Neural progenitor cell (in vitro differentiated cells): ENCODE data around the gene GBP4. TPM values are rescaled to one million over a fixed set of nuclear protein-coding genes. Genes with fewer than 3 reads are reported as not detected.
"Not testable (repeated sequence)": the region's sequence is repeated elsewhere in the genome, so short reads cannot be mapped to it uniquely, and the experiment has no call there.

Experiments
- DNase-seq: peaks from one replicate; pipeline ENCODE4 v3.0.0-alpha.2; 2016; ENCODE audit warnings: low spot score
- H2AFZ ChIP-seq: fragments of 200-600 bp; sonication (generic); replicated peaks from 2 replicates; pipeline ENCODE4 v1.6.1; 2016; ENCODE audit warnings: antibody characterized with exemption
- H3F3A ChIP-seq: fragments of 200-600 bp; sonication (generic); 2 replicates; pipeline ENCODE4 v1.6.1; 2016; ENCODE audit warnings: antibody characterized with exemption, low read depth
- H3K27ac ChIP-seq: fragments of 200-600 bp; sonication (generic); 2 replicates; pipeline ENCODE4 v1.5.1; 2016; ENCODE audit warnings: mild to moderate bottlenecking
- H3K27me3 ChIP-seq: fragments of 200-600 bp; sonication (generic); 2 replicates; pipeline ENCODE4 v1.6.1; 2016; ENCODE audit warnings: mild to moderate bottlenecking, moderate library complexity
- H3K36me3 ChIP-seq: fragments of 200-600 bp; sonication (generic); 2 replicates; pipeline ENCODE4 v1.5.1; 2016
- H3K4me1 ChIP-seq: fragments of 200-600 bp; sonication (generic); 2 replicates; pipeline ENCODE4 v1.6.1; 2016; ENCODE audit warnings: mixed run types
- H3K4me2 ChIP-seq: fragments of 200-600 bp; sonication (generic); 2 replicates; pipeline ENCODE4 v1.6.1; 2016
- H3K4me3 ChIP-seq: fragments of 200-600 bp; sonication (generic); 2 replicates; pipeline ENCODE4 v1.5.1; 2016
- H3K79me2 ChIP-seq: fragments of 200-600 bp; sonication (generic); 2 replicates; pipeline ENCODE4 v1.6.1; 2016; ENCODE audit warnings: low read depth
- H3K9ac ChIP-seq: fragments of 200-600 bp; sonication (generic); 2 replicates; pipeline ENCODE4 v1.6.1; 2016
- H3K9me3 ChIP-seq: fragments of 200-600 bp; sonication (generic); 2 replicates; pipeline ENCODE4 v1.5.1; 2016; ENCODE audit warnings: low read depth
- H4K20me1 ChIP-seq: fragments of 200-600 bp; sonication (generic); 2 replicates; pipeline ENCODE4 v1.6.1; 2016; ENCODE audit warnings: low read depth
- H3K27ac Mint-ChIP-seq: 3 replicates; pipeline ENCODE4 v1.8.0; 2021; ENCODE audit warnings: mixed read lengths
- H3K27me3 Mint-ChIP-seq: 2 replicates; pipeline ENCODE4 v1.8.0; 2022; ENCODE audit warnings: low read depth, mild to moderate bottlenecking, inconsistent platforms, moderate library complexity, mixed read lengths; ENCODE audit not compliant: insufficient read depth
- H3K36me3 Mint-ChIP-seq: 3 replicates; pipeline ENCODE4 v1.8.0; 2021; ENCODE audit warnings: mixed read lengths
- H3K4me1 Mint-ChIP-seq: 3 replicates; pipeline ENCODE4 v1.8.0; 2021; ENCODE audit warnings: mixed read lengths
- H3K4me3 Mint-ChIP-seq: 3 replicates; pipeline ENCODE4 v1.8.0; 2021; ENCODE audit warnings: mild to moderate bottlenecking, moderate library complexity, mixed read lengths
- H3K9me3 Mint-ChIP-seq: 3 replicates; pipeline ENCODE4 v1.8.0; 2020; ENCODE audit warnings: mixed read lengths
- CTCF ChIP-seq: fragments of 200-600 bp; sonication (generic); IDR thresholded peaks from 2 replicates; pipeline ENCODE4 v1.5.1; 2017; ENCODE audit warnings: antibody characterized with exemption, mild to moderate bottlenecking
- EZH2 ChIP-seq: fragments of 200-600 bp; sonication (generic); IDR thresholded peaks from 2 replicates; pipeline ENCODE4 v1.6.1; 2017; ENCODE audit warnings: antibody characterized with exemption, mild to moderate bottlenecking, moderate library complexity
- EZH2phosphoT487 ChIP-seq: fragments of 200-600 bp; sonication (generic); IDR thresholded peaks from 2 replicates; pipeline ENCODE4 v1.6.1; 2017; ENCODE audit warnings: antibody characterized with exemption
- total RNA-seq: library from RNA; depleted of rRNA; stranded (reverse); fragments of >200 nt; gene quantifications from 2 replicates; pipeline ENCODE4 v1.2.3, GENCODE V29; 2015; ENCODE audit warnings: low replicate concordance

GBP4 gene
- total RNA-seq: not detected in 2 replicates

GRCh38 chr1:89198491-89199072, at the start of gene GBP4:
Gene GBP4, minus strand, starts transcription at chr1:89198942. Its CDS starts 108 bp downstream, at chr1:89198834.
- no peaks in the 10 kb centered on the region for H3K36me3 ChIP-seq
- DNase-seq: no peak
- H3K4me3 Mint-ChIP-seq: no peak within 1 kb of the TSS
- no peaks in the 10 kb centered on the region for H3K79me2 ChIP-seq
- H2AFZ ChIP-seq: peak within 1 kb of the TSS; percentile 79
- no peaks in the 10 kb centered on the region for H4K20me1 ChIP-seq
- H3K27me3 Mint-ChIP-seq: no peaks in the 10 kb centered on the region
- H3K9ac ChIP-seq: no peak within 1 kb of the TSS
- no peak within 1 kb of the TSS for H3K4me3 ChIP-seq
- no peak within 1 kb of the TSS for H3K27ac Mint-ChIP-seq
- H3K27ac ChIP-seq: no peak within 1 kb of the TSS
- peaks cover 2% of the 10 kb centered on the region for H3K9me3 Mint-ChIP-seq
- H3K27me3 ChIP-seq: no peaks in the 10 kb centered on the region
- no peaks in the 10 kb centered on the region for H3K36me3 Mint-ChIP-seq
- TF ChIP-seq EZH2phosphoT487 (no peak), EZH2 (no peak), CTCF (no peak)
- no peak within 1 kb of the TSS for H3K4me2 ChIP-seq
- no peaks in the 10 kb centered on the region for H3F3A ChIP-seq
- no peaks in the 10 kb centered on the region for H3K9me3 ChIP-seq
- H3K4me1 ChIP-seq: no peaks in the 10 kb centered on the region
- H3K4me1 Mint-ChIP-seq: no peaks in the 10 kb centered on the region

- no peaks in the 10 kb centered on the region for H3K79me2 ChIP-seq
- H3K27me3 ChIP-seq: no peaks in the 10 kb centered on the region
- H2AFZ ChIP-seq: no peak overlapping the region
- H3K9me3 Mint-ChIP-seq: no peaks in the 10 kb centered on the region
- H3K9me3 ChIP-seq: no peaks in the 10 kb centered on the region
- no peaks in the 10 kb centered on the region for H3K27me3 Mint-ChIP-seq
- no peaks in the 10 kb centered on the region for H3F3A ChIP-seq
- H3K4me2 ChIP-seq: no peak overlapping the region
- no peaks in the 10 kb centered on the region for H3K4me1 Mint-ChIP-seq
- no peaks in the 10 kb centered on the region for H3K4me1 ChIP-seq
- no peak for DNase-seq
- H3K27ac ChIP-seq: no peak overlapping the region
- no peaks in the 10 kb centered on the region for H4K20me1 ChIP-seq
- H3K36me3 ChIP-seq: no peaks in the 10 kb centered on the region
- no peak overlapping the region for H3K4me3 ChIP-seq
- no peaks in the 10 kb centered on the region for H3K36me3 Mint-ChIP-seq
- H3K4me3 Mint-ChIP-seq: no peak overlapping the region
- TF ChIP-seq EZH2 (no peak), CTCF (no peak)
- no peak overlapping the region for H3K27ac Mint-ChIP-seq
- no peak overlapping the region for H3K9ac ChIP-seq
Measured at GRCh38 chr1:89243046-89243445, 44.3 kb upstream of the GBP4 start.

GRCh38 chr1:89221341-89221740, 22.6 kb upstream of the GBP4 start:
- peaks cover 5% of the 10 kb centered on the region for H3K27me3 Mint-ChIP-seq

GRCh38 chr1:89219851-89220250, 21.1 kb upstream of the GBP4 start:
- not testable (repeated sequence) for H3K4me1 Mint-ChIP-seq, H3K4me2 ChIP-seq, H3K36me3 ChIP-seq, H3K27me3 ChIP-seq, H3K27ac ChIP-seq, DNase-seq, H3F3A ChIP-seq, H3K27me3 Mint-ChIP-seq, H3K9me3 ChIP-seq, H4K20me1 ChIP-seq, H3K36me3 Mint-ChIP-seq, H3K4me3 ChIP-seq, H3K4me3 Mint-ChIP-seq, H3K9ac ChIP-seq, H3K79me2 ChIP-seq, H3K4me1 ChIP-seq, H3K9me3 Mint-ChIP-seq, H3K27ac Mint-ChIP-seq, H2AFZ ChIP-seq

More at GRCh38 chr1:89221341-89221740, 22.6 kb upstream of the GBP4 start:
- Histone ChIP-seq H3K9me3 (no peaks in the 10 kb centered on the region), H3K4me3 (no peak overlapping the region), H3K4me1 (no peaks in the 10 kb centered on the region), H2AFZ (no peak overlapping the region), H3K4me2 (no peak overlapping the region), H3K79me2 (no peaks in the 10 kb centered on the region), H4K20me1 (no peaks in the 10 kb centered on the region), H3K9ac (no peak overlapping the region), H3F3A (no peaks in the 10 kb centered on the region), H3K27me3 (no peaks in the 10 kb centered on the region), H3K36me3 (no peaks in the 10 kb centered on the region), H3K27ac (no peak overlapping the region)
- peaks cover 4% of the 10 kb centered on the region for H3K9me3 Mint-ChIP-seq
- H3K4me3 Mint-ChIP-seq: no peak overlapping the region
- H3K4me1 Mint-ChIP-seq: no peaks in the 10 kb centered on the region
- TF ChIP-seq CTCF: no peak
- no peak for TF ChIP-seq EZH2
- no peak for TF ChIP-seq EZH2phosphoT487
- H3K27ac Mint-ChIP-seq: no peak overlapping the region
- DNase-seq: no peak
- no peaks in the 10 kb centered on the region for H3K36me3 Mint-ChIP-seq

GRCh38 chr1:89218941-89219340, 20.2 kb upstream of the GBP4 start:
- not testable (repeated sequence) for H3K4me2 ChIP-seq, DNase-seq, H3K9me3 Mint-ChIP-seq, H3K36me3 Mint-ChIP-seq, H3K4me1 Mint-ChIP-seq, H3K27ac ChIP-seq, H3K4me3 Mint-ChIP-seq, H2AFZ ChIP-seq, H3K27me3 Mint-ChIP-seq, H3K4me1 ChIP-seq, H3F3A ChIP-seq, H3K27me3 ChIP-seq, H3K4me3 ChIP-seq, H3K9me3 ChIP-seq, H3K36me3 ChIP-seq, H3K27ac Mint-ChIP-seq, H4K20me1 ChIP-seq, H3K79me2 ChIP-seq, H3K9ac ChIP-seq
